Progenitor cell of endocrine pancreas (in vitro differentiated cells): Measurements from ENCODE around the gene INCENP. TPM values are rescaled to one million over a fixed set of nuclear protein-coding genes. Genes with fewer than 3 reads are reported as not detected.

Experiments
- DNase-seq: peaks from one replicate; pipeline ENCODE4 v3.0.0; 2021; ENCODE audit warnings: low spot score; ENCODE audit not compliant: unreplicated experiment
- H3K27ac Mint-ChIP-seq: 2 replicates; pipeline ENCODE4 v1.8.0; 2021; ENCODE audit warnings: mild to moderate bottlenecking, moderate library complexity, mixed read lengths
- H3K27me3 Mint-ChIP-seq: 2 replicates; pipeline ENCODE4 v1.8.0; 2021; ENCODE audit warnings: mixed read lengths
- H3K36me3 Mint-ChIP-seq: 2 replicates; pipeline ENCODE4 v1.8.0; 2022; ENCODE audit warnings: mixed read lengths; ENCODE audit not compliant: insufficient read depth
- H3K4me1 Mint-ChIP-seq: 2 replicates; pipeline ENCODE4 v1.8.0; 2021; ENCODE audit warnings: low read depth, mixed read lengths
- H3K4me3 Mint-ChIP-seq: 2 replicates; pipeline ENCODE4 v1.8.0; 2021; ENCODE audit warnings: low read depth, mild to moderate bottlenecking, moderate library complexity, mixed read lengths
- H3K9me3 Mint-ChIP-seq: 2 replicates; pipeline ENCODE4 v1.8.0; 2021; ENCODE audit warnings: low read depth, mixed read lengths
- CTCF ChIP-seq: fragments of 200-600 bp; sonication (generic); IDR thresholded peaks from one replicate; pipeline ENCODE4 v1.5.0; 2021; ENCODE audit warnings: antibody characterized with exemption, mild to moderate bottlenecking; ENCODE audit not compliant: unreplicated experiment
- total RNA-seq: library from RNA; stranded (reverse); gene quantifications from 2 replicates; pipeline ENCODE4 v1.2.1, GENCODE V29; 2021

Gene INCENP
- total RNA-seq, 1 donor from 2014 or later = 60.5 TPM

GRCh38 chr11:62139526-62140303, 15.9 kb downstream of the INCENP start:
- Mint-ChIP-seq H3K27me3 (no peaks in the 10 kb centered on the region), H3K4me3 (no peak overlapping the region), H3K4me1 (no peaks in the 10 kb centered on the region), H3K9me3 (no peaks in the 10 kb centered on the region), H3K27ac (no peak overlapping the region), H3K36me3 (peaks cover 9% of the 10 kb centered on the region)
- DNase-seq = no peak
- TF ChIP-seq CTCF = no peak

- Mint-ChIP-seq H3K36me3 (peaks cover 8% of the 10 kb centered on the region), H3K4me1 (no peaks in the 10 kb centered on the region), H3K27ac (no peak overlapping the region), H3K27me3 (no peaks in the 10 kb centered on the region), H3K9me3 (no peaks in the 10 kb centered on the region), H3K4me3 (no peak overlapping the region)
- DNase-seq = peak; percentile 8
- TF ChIP-seq CTCF = no peak
These were observed 16.7 kb downstream of the INCENP start for GRCh38 chr11:62140304-62141110.

- no peaks in the 10 kb centered on the region for H3K4me1 Mint-ChIP-seq
- no peaks in the 10 kb centered on the region for H3K9me3 Mint-ChIP-seq
- TF ChIP-seq CTCF = no peak
- H3K36me3 Mint-ChIP-seq = peaks cover 6% of the 10 kb centered on the region
- no peak for DNase-seq
- no peaks in the 10 kb centered on the region for H3K27me3 Mint-ChIP-seq
- no peak overlapping the region for H3K27ac Mint-ChIP-seq
- no peak overlapping the region for H3K4me3 Mint-ChIP-seq
These were observed 17.6 kb downstream of the INCENP start for GRCh38 chr11:62141111-62142042.

- H3K27ac Mint-ChIP-seq = no peak overlapping the region
- H3K27me3 Mint-ChIP-seq = no peaks in the 10 kb centered on the region
- no peaks in the 10 kb centered on the region for H3K4me1 Mint-ChIP-seq
These were observed 18.2 kb downstream of the INCENP start for GRCh38 chr11:62142043-62142375.

More at GRCh38 chr11:62142043-62142375, 18.2 kb downstream of the INCENP start:
- DNase-seq = no peak
- Mint-ChIP-seq H3K36me3 (peaks cover 6% of the 10 kb centered on the region), H3K4me3 (no peak overlapping the region), H3K9me3 (no peaks in the 10 kb centered on the region)
- no peak for TF ChIP-seq CTCF
